Measurements from ENCODE around the gene TMEM94. TPM values are rescaled to one million over a fixed set of nuclear protein-coding genes. Genes with fewer than 3 reads are reported as not detected.

TMEM94 gene
- total and polyA plus RNA-seq, 2 of the 4 experiments (the other 2 are of a cell fraction) = 8.4 to 64.7 TPM

DNA sequence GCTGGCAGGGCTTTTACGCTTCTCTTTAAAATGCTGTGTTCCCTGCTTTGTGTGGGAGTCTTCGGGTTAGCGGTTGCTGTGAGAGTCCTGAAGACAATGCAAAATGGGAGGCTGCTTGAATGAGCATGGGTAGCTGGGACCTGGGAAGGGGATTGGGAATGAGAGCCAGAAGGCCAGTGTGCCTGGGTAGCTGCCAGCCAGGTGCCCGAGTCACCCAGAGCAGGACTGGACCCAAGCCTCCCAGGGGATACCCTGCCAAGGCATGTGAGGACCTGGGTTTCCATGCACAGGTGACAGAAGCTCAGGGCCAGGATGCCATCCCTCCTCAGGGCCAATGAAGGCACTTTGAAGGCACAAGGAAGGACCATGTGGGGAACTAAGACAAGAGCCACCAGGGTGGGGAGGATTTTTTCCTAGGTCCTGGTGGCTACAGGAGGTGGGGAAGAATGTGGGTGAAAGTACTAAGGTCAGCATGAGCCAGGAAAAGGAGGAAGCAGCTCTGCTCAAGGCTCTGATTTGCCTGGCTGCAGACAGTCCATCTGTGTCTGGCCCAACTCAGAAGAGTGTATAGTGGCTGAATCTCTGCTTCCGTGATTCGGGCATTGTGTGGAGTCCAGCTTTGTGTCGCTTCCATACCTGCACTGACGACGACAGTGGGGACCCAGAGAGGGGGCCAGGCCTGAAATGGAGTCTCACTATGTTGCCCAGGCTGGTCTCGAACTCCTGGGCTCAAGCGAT, 20.5 kb downstream of the TMEM94 start:
- H4K8ac ChIP-seq (ENCODE audit: low read depth in 2 of 2, low read length in 2 of 2) = no peak overlapping the region; a peak in 1 of 4 replicates
- TF ChIP-seq MAFK (IDR thresholded peaks at IDR 0.05; ENCODE audit: low read depth, low read length) (no peak), MXI1 (IDR thresholded peaks at IDR 0.05; ENCODE audit: borderline replicate concordance, low read depth, low read length) (no peak), CHD1 (IDR thresholded peaks at IDR 0.05; ENCODE audit: low read depth, low read length) (no peak), ELK1 (IDR thresholded peaks at IDR 0.05; ENCODE audit: borderline replicate concordance, low read depth, low read length) (no peak), NFE2L2 (IDR thresholded peaks at IDR 0.05; ENCODE audit: low read depth, low read length) (no peak), MAZ (IDR thresholded peaks at IDR 0.05; ENCODE audit: borderline replicate concordance, low read depth, low read length) (no peak), SMC3 (IDR thresholded peaks at IDR 0.05; ENCODE audit: low read depth, low read length) (no peak)
- TF ChIP-seq, protein P1, sequence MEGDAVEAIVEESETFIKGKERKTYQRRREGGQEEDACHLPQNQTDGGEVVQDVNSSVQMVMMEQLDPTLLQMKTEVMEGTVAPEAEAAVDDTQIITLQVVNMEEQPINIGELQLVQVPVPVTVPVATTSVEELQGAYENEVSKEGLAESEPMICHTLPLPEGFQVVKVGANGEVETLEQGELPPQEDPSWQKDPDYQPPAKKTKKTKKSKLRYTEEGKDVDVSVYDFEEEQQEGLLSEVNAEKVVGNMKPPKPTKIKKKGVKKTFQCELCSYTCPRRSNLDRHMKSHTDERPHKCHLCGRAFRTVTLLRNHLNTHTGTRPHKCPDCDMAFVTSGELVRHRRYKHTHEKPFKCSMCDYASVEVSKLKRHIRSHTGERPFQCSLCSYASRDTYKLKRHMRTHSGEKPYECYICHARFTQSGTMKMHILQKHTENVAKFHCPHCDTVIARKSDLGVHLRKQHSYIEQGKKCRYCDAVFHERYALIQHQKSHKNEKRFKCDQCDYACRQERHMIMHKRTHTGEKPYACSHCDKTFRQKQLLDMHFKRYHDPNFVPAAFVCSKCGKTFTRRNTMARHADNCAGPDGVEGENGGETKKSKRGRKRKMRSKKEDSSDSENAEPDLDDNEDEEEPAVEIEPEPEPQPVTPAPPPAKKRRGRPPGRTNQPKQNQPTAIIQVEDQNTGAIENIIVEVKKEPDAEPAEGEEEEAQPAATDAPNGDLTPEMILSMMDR (conservative IDR thresholded peaks at IDR 0.05; ENCODE audit: low read depth, low read length) = no peak
- TF ChIP-seq, protein P2, sequence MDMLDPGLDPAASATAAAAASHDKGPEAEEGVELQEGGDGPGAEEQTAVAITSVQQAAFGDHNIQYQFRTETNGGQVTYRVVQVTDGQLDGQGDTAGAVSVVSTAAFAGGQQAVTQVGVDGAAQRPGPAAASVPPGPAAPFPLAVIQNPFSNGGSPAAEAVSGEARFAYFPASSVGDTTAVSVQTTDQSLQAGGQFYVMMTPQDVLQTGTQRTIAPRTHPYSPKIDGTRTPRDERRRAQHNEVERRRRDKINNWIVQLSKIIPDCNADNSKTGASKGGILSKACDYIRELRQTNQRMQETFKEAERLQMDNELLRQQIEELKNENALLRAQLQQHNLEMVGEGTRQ (IDR thresholded peaks at IDR 0.05; ENCODE audit: low read depth, low read length) = no peak
- H3K27me3 ChIP-seq (ENCODE audit: control insufficient read depth, insufficient read depth, low read length) = no peaks in the 10 kb centered on the region
- H2BK20ac ChIP-seq (ENCODE audit: low read depth, low read length) = 0 out of 2 replicates have a peak overlapping the region, but pooled peaks have one; percentile 25
- intact Hi-C loops (cut with micrococcal nuclease) (no loop called here), in situ Hi-C loops (cut with MboI; ENCODE audit: low sequenced_read_pairs) (no loop called here), dilution Hi-C loops (cut with HindIII; ENCODE audit: low sequenced_read_pairs, unreplicated experiment) (no loop called here)
- WGBS, 2 experiments (ENCODE audit: extremely low coverage in 2 of 2, insufficient read length in 1 of 2) = 85% methylated on average over 7 of the region's 11 CpGs; no CpG with 5 or more reads in 1 of the 2 experiments
- H3K4ac ChIP-seq (ENCODE audit: low read depth, low read length) = 0 out of 2 replicates have a peak overlapping the region, but pooled peaks have one; percentile 2
- peaks cover 10% of the 10 kb centered on the region for H3K4me1 ChIP-seq (ENCODE audit: control insufficient read depth, insufficient read depth, low read length)
- peaks cover 33% of the 10 kb centered on the region for H4K20me1 ChIP-seq (ENCODE audit: insufficient read depth, low read length)
- DNase-seq (no peak), ATAC-seq (ENCODE audit: low read depth) (no peak)
- H3K18ac ChIP-seq (ENCODE audit: low read depth, low read length) = no peak overlapping the region
- H2BK15ac ChIP-seq (ENCODE audit: low read depth, low read length) = no peak overlapping the region
- H3K9me3 ChIP-seq (ENCODE audit: control insufficient read depth, insufficient read depth, low read length) = no peaks in the 10 kb centered on the region
- H3K23ac ChIP-seq (ENCODE audit: low read depth, low read length) = no peak overlapping the region
- 0 out of 2 replicates have a peak overlapping the region, but pooled peaks have one; percentile 1 for H3K4me2 ChIP-seq (ENCODE audit: low read depth, low read length)
- BruUV-seq (replicated peaks) = no TSS peak
- no peak overlapping the region for H2BK5ac ChIP-seq (ENCODE audit: low read depth, low read length, poor library complexity, severe bottlenecking)
- H3K14ac ChIP-seq (replicated peaks; ENCODE audit: low read depth, low read length) = peak overlapping the region; percentile 31
- POLR2A ChIA-PET (ENCODE audit: unreplicated experiment) = no interaction called here
- H3K79me1 ChIP-seq (ENCODE audit: low read depth in 1 of 2, low read length in 2 of 2) = peaks cover 22 to 54% of the 10 kb centered on the region in 2 experiments
- H3K27ac ChIP-seq (ENCODE audit: insufficient read depth, low read length) = no peak overlapping the region
- no peak overlapping the region for H3K4me3 ChIP-seq (ENCODE audit: insufficient read depth, low read depth, low read length)
- H2AK9ac ChIP-seq (replicated peaks; ENCODE audit: low read depth, low read length, poor library complexity) = peak overlapping the region; percentile 70
- H2AK5ac ChIP-seq (ENCODE audit: low read depth, low read length) = peak overlapping the region; percentile 6; the same call in 1 of the 2 replicates
- no peak overlapping the region for H3K9ac ChIP-seq (ENCODE audit: low read depth, low read length)
- H3K56ac ChIP-seq (ENCODE audit: extremely low read depth, insufficient read depth, low read length) = no peak overlapping the region
- H4K91ac ChIP-seq (ENCODE audit: insufficient read depth, low read depth, low read length) = peak overlapping the region; percentile 10; the same call in 1 of the 2 replicates
- peaks cover 4% of the 10 kb centered on the region; the same call in 1 of the 2 replicates for H3K9me1 ChIP-seq (ENCODE audit: insufficient read depth, low read length)
- H2BK120ac ChIP-seq (ENCODE audit: low read depth, low read length) = no peak overlapping the region
- no peak overlapping the region for H4K5ac ChIP-seq (ENCODE audit: low read depth, low read length)
- H2AFZ ChIP-seq (replicated peaks; ENCODE audit: low read length, poor library complexity) = peak overlapping the region; percentile 34
- H3K36me3 ChIP-seq (ENCODE audit: control insufficient read depth, insufficient read depth, low read length) = peaks cover 17% of the 10 kb centered on the region; the same call in 1 of the 2 replicates
- CTCF ChIA-PET = interaction anchor here (0.7 kb wide), 1 partner anchor 51 kb away, joined by 3 read pairs; no protein-coding TSS in a partner anchor

Data from IMR-90 (cell line).